Transverse colon (tissue), 4 donors: ENCODE data around the gene TMEM273.

Experiments used
- EP300 ChIP-seq: sonication (generic); formaldehyde crosslinking; IDR thresholded peaks from one replicate; pipeline ENCODE4 v1.6.1; 2017; ENCODE audit warnings: antibody characterized with exemption, low read depth
- POLR2A ChIP-seq: fragments of 450-650 bp; IDR thresholded peaks from one replicate; pipeline ENCODE4 v1.6.1; 2016; ENCODE audit warnings: antibody characterized with exemption, mild to moderate bottlenecking, moderate library complexity
- POLR2AphosphoS5 ChIP-seq, 3 donors: sonication (generic); formaldehyde crosslinking; IDR thresholded peaks; one replicate each; pipeline ENCODE4 v1.6.1; 2016; ENCODE audit warnings: antibody characterized with exemption in 3 of 3
- TF ChIP-seq, protein P1 (sequence below), 5 experiments: fragments of 200-600 bp in 3 of 5; fragments of 450-650 bp in 2 of 5; sonication (generic) in 3 of 5; IDR thresholded peaks; 1 replicate in 2 of 5; 2 replicates in 3 of 5; pipeline ENCODE4 v1.5.1; 2016 to 2017; ENCODE audit warnings: antibody characterized with exemption in 5 of 5, inconsistent platforms in 3 of 5, mild to moderate bottlenecking in 2 of 5, moderate library complexity in 1 of 5

- TF ChIP-seq, protein P1, sequence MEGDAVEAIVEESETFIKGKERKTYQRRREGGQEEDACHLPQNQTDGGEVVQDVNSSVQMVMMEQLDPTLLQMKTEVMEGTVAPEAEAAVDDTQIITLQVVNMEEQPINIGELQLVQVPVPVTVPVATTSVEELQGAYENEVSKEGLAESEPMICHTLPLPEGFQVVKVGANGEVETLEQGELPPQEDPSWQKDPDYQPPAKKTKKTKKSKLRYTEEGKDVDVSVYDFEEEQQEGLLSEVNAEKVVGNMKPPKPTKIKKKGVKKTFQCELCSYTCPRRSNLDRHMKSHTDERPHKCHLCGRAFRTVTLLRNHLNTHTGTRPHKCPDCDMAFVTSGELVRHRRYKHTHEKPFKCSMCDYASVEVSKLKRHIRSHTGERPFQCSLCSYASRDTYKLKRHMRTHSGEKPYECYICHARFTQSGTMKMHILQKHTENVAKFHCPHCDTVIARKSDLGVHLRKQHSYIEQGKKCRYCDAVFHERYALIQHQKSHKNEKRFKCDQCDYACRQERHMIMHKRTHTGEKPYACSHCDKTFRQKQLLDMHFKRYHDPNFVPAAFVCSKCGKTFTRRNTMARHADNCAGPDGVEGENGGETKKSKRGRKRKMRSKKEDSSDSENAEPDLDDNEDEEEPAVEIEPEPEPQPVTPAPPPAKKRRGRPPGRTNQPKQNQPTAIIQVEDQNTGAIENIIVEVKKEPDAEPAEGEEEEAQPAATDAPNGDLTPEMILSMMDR (IDR thresholded peaks at IDR 0.05) = no peak
- no peak for TF ChIP-seq POLR2A
- TF ChIP-seq EP300 = no peak
- TF ChIP-seq POLR2AphosphoS5 (IDR thresholded peaks at IDR 0.05) = no peak
These were observed 17.4 kb downstream of the TMEM273 start for GRCh38 chr10:49170632-49171325.
